AG04449 (cell line): Measurements from ENCODE around the gene MED29.

Experiments
- CTCF ChIA-PET: fragments of 350-600 bp; formaldehyde crosslinking; extraction: SDS; loops from one replicate; lab custom pipeline; 2021; ENCODE audit warnings: antibody characterized with exemption; lab: Yijun Ruan, JAX
- POLR2A ChIA-PET: fragments of 400-600, 350-600 bp; formaldehyde crosslinking; extraction: SDS; loops from one replicate; lab custom pipeline; 2020; ENCODE audit warnings: antibody characterized with exemption, inconsistent platforms; lab: Yijun Ruan, JAX
- DNase-seq: peaks from one replicate; pipeline ENCODE4 v3.0.0-alpha.2; 2010; ENCODE audit warnings: low read depth, low spot score
- H3K4me3 ChIP-seq: 2 replicates; pipeline ENCODE4 v1.5.1; 2011; ENCODE audit warnings: low read depth, mild to moderate bottlenecking, control low read depth, low read length
- TF ChIP-seq, protein P1 (sequence below): IDR thresholded peaks from one replicate; pipeline ENCODE4 v1.5.1; 2011; ENCODE audit warnings: mild to moderate bottlenecking, moderate library complexity, low read length, control low read depth, inconsistent platforms; ENCODE audit not compliant: insufficient read depth; ENCODE audit errors: missing control alignments

Gene MED29

DNA sequence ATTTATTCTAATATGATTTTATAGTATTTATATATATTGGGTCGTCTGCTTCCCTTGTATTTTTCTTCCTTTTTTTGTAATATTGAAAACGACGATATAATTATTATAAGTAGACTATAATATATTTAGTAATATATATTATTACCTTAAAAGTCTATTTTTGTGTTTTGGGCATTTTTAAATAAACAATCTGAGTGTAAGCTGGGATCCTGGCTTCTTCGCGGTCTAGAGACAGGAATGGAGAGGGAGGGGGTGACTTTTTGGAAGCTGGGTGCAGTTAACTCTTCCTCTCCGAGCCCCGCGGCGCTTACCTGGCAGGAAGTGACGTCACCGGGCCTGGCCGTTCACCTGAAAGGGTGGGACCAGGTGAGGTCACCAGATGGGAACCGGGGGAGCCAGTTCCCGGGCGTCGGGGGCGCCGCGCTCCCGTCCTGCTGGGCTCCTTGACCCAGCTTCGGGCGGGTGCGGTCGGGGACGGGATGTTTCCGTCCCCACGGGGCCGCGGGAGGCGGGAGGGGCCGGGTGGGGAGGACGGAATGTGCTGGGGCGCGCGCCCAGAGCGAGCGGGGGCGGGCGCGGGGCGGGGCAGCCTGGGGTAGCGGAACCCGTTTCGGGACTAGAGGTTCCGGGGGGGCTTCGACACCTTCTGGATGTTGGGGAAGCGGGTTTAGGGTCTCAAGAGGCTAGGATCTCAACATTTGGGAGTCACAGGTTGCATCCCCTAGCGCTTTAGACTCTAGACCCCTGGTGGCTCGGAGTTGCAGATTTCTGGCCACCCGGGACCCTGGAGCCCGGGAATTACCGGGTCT is 18.2 kb downstream of the MED29 start:
- DNase-seq = no peak
- H3K4me3 ChIP-seq = peak overlapping the region; percentile 83
- ChIA-PET CTCF (interaction anchor here (0.7 to 4.3 kb wide), 2 partner anchors 12 to 385 kb away, joined by 3 to 49 read pairs; no protein-coding TSS in a partner anchor), POLR2A (interaction anchor here (0.7 to 3.1 kb wide), 3 partner anchors 11 to 26 kb away, joined by 3 to 24 read pairs (median 5); partner anchors contain the start of gene RPS16)
- TF ChIP-seq, protein P1, sequence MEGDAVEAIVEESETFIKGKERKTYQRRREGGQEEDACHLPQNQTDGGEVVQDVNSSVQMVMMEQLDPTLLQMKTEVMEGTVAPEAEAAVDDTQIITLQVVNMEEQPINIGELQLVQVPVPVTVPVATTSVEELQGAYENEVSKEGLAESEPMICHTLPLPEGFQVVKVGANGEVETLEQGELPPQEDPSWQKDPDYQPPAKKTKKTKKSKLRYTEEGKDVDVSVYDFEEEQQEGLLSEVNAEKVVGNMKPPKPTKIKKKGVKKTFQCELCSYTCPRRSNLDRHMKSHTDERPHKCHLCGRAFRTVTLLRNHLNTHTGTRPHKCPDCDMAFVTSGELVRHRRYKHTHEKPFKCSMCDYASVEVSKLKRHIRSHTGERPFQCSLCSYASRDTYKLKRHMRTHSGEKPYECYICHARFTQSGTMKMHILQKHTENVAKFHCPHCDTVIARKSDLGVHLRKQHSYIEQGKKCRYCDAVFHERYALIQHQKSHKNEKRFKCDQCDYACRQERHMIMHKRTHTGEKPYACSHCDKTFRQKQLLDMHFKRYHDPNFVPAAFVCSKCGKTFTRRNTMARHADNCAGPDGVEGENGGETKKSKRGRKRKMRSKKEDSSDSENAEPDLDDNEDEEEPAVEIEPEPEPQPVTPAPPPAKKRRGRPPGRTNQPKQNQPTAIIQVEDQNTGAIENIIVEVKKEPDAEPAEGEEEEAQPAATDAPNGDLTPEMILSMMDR = no peak

DNA sequence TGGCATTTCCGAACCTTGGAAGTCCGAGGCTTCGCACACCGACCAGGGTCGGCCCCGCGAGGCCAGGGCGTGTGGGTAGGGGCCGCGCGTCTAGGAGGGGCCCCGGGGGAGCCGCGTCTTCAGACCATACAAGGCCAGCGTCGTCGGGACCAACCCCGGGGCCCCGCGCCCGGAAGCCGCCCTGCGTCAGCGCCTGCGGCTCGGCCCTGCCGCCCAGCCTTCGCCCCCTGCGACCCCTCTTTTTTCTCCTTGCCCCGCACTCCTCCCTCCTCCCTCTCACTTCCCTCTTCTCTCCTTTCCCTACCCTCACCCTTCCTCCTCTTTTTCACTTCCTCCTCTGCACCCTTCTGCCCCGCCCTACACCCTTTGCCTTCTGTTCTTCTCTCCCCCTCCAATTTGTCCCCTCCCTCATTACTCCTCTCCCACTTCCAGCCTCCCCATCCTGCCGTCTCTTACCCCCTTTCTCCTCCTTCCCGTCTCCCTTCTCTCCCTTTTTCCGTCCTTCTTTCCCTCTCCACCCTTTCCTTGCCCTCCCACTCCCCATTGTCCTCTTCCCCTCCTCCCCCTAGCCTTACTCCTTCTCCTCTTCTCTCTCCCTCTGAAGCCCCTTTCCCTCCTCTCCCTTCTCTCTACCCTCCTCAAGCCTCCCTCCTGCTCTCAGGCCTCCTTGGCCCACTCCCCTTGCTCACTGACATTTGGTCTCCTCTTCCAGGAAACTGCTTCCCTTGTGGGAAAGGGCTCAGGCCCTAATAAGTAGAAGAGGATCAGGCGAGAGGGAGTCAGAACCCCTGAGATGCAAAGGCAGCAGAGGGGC is 19.0 kb downstream of the MED29 start:
- CTCF ChIA-PET = no interaction called here
- no peak for DNase-seq
- TF ChIP-seq, protein P1 = no peak
- H3K4me3 ChIP-seq = peak overlapping the region; percentile 83
- POLR2A ChIA-PET = no interaction called here

DNA sequence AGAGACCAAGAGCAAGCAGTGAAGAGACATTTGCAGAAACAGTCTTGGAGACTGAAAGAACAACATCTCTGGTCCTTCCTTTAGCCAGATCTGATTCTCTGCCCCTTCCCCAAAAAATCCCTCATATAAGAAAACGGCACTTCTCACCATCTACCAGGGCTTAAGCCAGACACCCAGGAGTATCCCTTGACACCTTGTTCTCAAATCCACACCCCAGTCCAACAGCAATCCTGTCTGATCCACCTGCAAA is 19.6 kb downstream of the MED29 start:
- no peak overlapping the region for H3K4me3 ChIP-seq

DNA sequence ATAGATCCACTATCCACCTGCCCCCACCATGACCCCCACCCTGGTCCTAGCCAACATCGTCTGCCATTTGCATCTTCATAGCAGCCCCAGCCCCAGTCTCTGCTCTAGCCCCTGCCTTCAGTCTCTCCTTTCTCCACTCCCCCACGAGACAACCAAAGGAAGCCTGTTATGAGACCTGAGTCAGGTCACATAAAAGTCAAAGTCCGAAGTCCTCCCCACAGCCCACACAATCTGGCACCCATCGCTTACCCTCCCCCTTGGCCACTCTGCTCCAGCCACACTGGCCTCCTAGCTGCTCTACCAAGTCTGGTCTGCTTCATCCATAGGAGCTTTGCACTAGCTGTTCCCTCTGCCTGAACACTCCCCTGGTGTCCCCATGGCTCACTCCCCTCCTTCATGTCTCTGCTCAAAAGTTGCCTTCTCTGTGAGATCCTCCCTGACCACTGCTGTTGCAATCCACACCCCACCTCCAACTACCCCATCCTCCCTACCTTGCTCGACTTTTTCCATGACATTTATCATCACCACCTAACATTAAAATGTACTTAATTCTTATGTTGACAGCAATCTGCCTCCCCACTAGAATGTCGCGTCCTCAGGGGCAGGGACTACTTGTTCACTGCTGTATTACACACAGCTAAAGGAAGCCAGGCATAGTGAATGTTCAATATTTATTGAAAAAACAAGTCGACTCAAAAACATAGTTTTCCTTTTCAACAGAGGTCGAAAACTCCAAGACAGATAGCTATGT is 20.1 kb downstream of the MED29 start:
- no peak for DNase-seq
- ChIA-PET CTCF (interaction anchor here (0.6 to 2.2 kb wide), 16 partner anchors 8 to 289 kb away, joined by 3 to 102 read pairs (median 7); partner anchors contain the start of genes MED29, PAF1 and RPS16), POLR2A (interaction anchor here (1.2 to 2.3 kb wide), 10 partner anchors 7 to 69 kb away, joined by 4 to 49 read pairs (median 6); partner anchors contain the start of genes MED29, PAF1, RPS16 and SAMD4B)
- peak overlapping the region; percentile 23 for H3K4me3 ChIP-seq
- TF ChIP-seq, protein P1 = no peak

More for the DNA sequence above, 19.6 kb downstream of the MED29 start:
- DNase-seq = no peak
- TF ChIP-seq, protein P1 = no peak
- POLR2A ChIA-PET = interaction anchor here (1.2 to 2.3 kb wide), 6 partner anchors 8 to 35 kb away, joined by 4 to 49 read pairs (median 6); partner anchors contain the start of gene RPS16
- CTCF ChIA-PET = interaction anchor here (1.4 to 2.2 kb wide), 5 partner anchors 10 to 48 kb away, joined by 5 to 102 read pairs (median 16); partner anchors contain the start of genes MED29, PAF1 and RPS16

DNA sequence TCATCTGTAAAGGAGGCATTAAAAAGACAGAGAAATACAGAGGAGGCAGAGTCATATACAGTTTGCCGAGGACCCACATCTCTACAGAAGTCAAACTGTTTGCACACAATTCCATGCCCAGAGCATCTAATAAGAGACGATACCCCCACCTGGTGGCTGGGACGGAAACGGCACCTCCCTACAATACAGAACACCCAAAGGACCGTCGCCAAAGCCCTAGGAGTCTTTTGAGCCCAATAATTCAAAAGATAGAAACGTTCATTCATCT is 20.6 kb downstream of the MED29 start:
- H3K4me3 ChIP-seq = peak overlapping the region; percentile 25
- ChIA-PET CTCF (interaction anchor here (0.6 to 2.2 kb wide), 16 partner anchors 8 to 290 kb away, joined by 3 to 102 read pairs (median 7); partner anchors contain the start of genes MED29, PAF1 and RPS16), POLR2A (interaction anchor here (0.8 to 2.3 kb wide), 11 partner anchors 8 to 70 kb away, joined by 4 to 49 read pairs (median 6); partner anchors contain the start of genes MED29, PAF1, RPS16 and SAMD4B)
- no peak for DNase-seq
- TF ChIP-seq, protein P1 = peak; percentile 80
